Caco-2 (cell line): Measurements from ENCODE around the gene WSB2. TPM values are rescaled to one million over a fixed set of nuclear protein-coding genes. Genes with fewer than 3 reads are reported as not detected.
A peak's percentile ranks its signal among the peaks of the same experiment; 100 is the strongest.

Experiments used
- BruUV-seq: library from RNA; stranded (reverse); fragments of 400-500 nt; replicated peaks from 2 replicates; lab custom pipeline; 2021; lab: Mats Ljungman, UMichigan
- CTCF ChIA-PET: fragments of 300-600 bp; sonication (Branson Sonifier 250); formaldehyde crosslinking; loops from one replicate; lab custom pipeline; 2022; ENCODE audit warnings: antibody characterized with exemption; lab: Charles Lee
- POLR2A ChIA-PET: fragments of 300-600 bp; sonication (Branson Sonifier 250); formaldehyde crosslinking; loops from one replicate; lab custom pipeline; 2022; ENCODE audit warnings: antibody characterized with exemption; lab: Charles Lee
- DNase-seq, 2 experiments: peaks; one replicate each; pipeline versions ENCODE4 v3.0.0 to v3.0.0-alpha.2; 2020 to 2022
- H3K27me3 ChIP-seq: replicated peaks from 2 replicates; pipeline ENCODE4 v1.6.0; 2011; ENCODE audit warnings: low read length; ENCODE audit not compliant: control insufficient read depth, insufficient read depth
- H3K36me3 ChIP-seq: 2 replicates; pipeline ENCODE4 v1.5.1; 2011; ENCODE audit warnings: low read length; ENCODE audit not compliant: control insufficient read depth, insufficient read depth
- H3K4me1 ChIP-seq: fragments of 250-450 bp; sonication (Bioruptor Pico); 2 replicates; pipeline ENCODE4 v1.5.1; 2020; ENCODE audit warnings: mild to moderate bottlenecking
- H3K4me3 ChIP-seq: 2 replicates; pipeline ENCODE4 v1.5.1; 2011; ENCODE audit warnings: low read depth, mild to moderate bottlenecking, control low read depth, low read length
- H3K9me3 ChIP-seq: fragments of 250-450 bp; sonication (Bioruptor Pico); 2 replicates; pipeline ENCODE4 v1.5.1; 2020; ENCODE audit warnings: mild to moderate bottlenecking, moderate library complexity
- H3K27ac Mint-ChIP-seq: one replicate; pipeline ENCODE4 v1.8.0; 2022; ENCODE audit warnings: mixed read lengths; ENCODE audit not compliant: unreplicated experiment
- H3K27me3 Mint-ChIP-seq: one replicate; pipeline ENCODE4 v1.8.0; 2022; ENCODE audit warnings: mixed read lengths; ENCODE audit not compliant: insufficient read depth, unreplicated experiment
- H3K36me3 Mint-ChIP-seq: one replicate; pipeline ENCODE4 v1.8.0; 2022; ENCODE audit warnings: mild to moderate bottlenecking, mixed read lengths; ENCODE audit not compliant: insufficient read depth, unreplicated experiment
- H3K4me1 Mint-ChIP-seq: one replicate; pipeline ENCODE4 v1.8.0; 2022; ENCODE audit warnings: low read depth, mixed read lengths; ENCODE audit not compliant: unreplicated experiment
- H3K4me3 Mint-ChIP-seq: one replicate; pipeline ENCODE4 v1.8.0; 2022; ENCODE audit warnings: mild to moderate bottlenecking, moderate library complexity, mixed read lengths; ENCODE audit not compliant: unreplicated experiment
- H3K9me3 Mint-ChIP-seq: one replicate; pipeline ENCODE4 v1.8.0; 2022; ENCODE audit warnings: mixed read lengths; ENCODE audit not compliant: unreplicated experiment
- CTCF ChIP-seq, 2 experiments: fragments of 200-600 bp in 1 of 2; IDR thresholded peaks; 1 replicate in 1 of 2; 2 replicates in 1 of 2; pipeline versions ENCODE4 v1.5.1 to v1.8.0; 2011 to 2022; ENCODE audit warnings: antibody characterized with exemption in 1 of 2, control low read depth in 1 of 2, inconsistent platforms in 1 of 2, low read depth in 1 of 2, low read length in 1 of 2, mild to moderate bottlenecking in 1 of 2, moderate library complexity in 1 of 2; ENCODE audit not compliant: insufficient read depth in 1 of 2, severe bottlenecking in 1 of 2, unreplicated experiment in 1 of 2
- intact Hi-C: fragments of 100-400 bp; cut with micrococcal nuclease; formaldehyde crosslinking; loops from one replicate; pipeline ENCODE4 v1.10.0; 2022; ENCODE audit not compliant: unreplicated experiment
- total RNA-seq: library from RNA; stranded (reverse); gene quantifications from 2 replicates; pipeline ENCODE4 v1.2.3, GENCODE V29; 2022

Gene WSB2
- total RNA-seq, 1 experiment from 2014 or later: 36.7 TPM

GRCh38 chr12:118034429-118035189 is 26.4 kb downstream of the WSB2 start:
- TF ChIP-seq CTCF (IDR thresholded peaks at IDR 0.05; ENCODE audit: insufficient read depth in 1 of 2, low read depth in 1 of 2, low read length in 1 of 2, severe bottlenecking in 1 of 2, unreplicated experiment in 1 of 2): peak; percentile 63 to 70
- peak; percentile 59 to 72 for DNase-seq
- ChIA-PET POLR2A (interaction anchor here (0.6 kb wide), 1 partner anchor 102 kb away, joined by 3 read pairs; no protein-coding TSS in a partner anchor), CTCF (interaction anchor here (0.6 to 1.9 kb wide), 9 partner anchors 15 to 461 kb away, joined by 3 to 23 read pairs (median 4); no protein-coding TSS in a partner anchor)
- H3K4me3 Mint-ChIP-seq: no peak overlapping the region
- Histone ChIP-seq H3K4me1 (peaks cover 3% of the 10 kb centered on the region; the same call in 1 of the 2 replicates), H3K36me3 (peaks cover 3% of the 10 kb centered on the region), H3K9me3 (no peaks in the 10 kb centered on the region), H3K4me3 (no peak overlapping the region), H3K27me3 (no peaks in the 10 kb centered on the region)
- intact Hi-C loops: loop anchor here (1.0 to 2.0 kb wide), 2 partner anchors 18 to 160 kb away; no protein-coding TSS in a partner anchor
- peaks cover 72% of the 10 kb centered on the region for H3K36me3 Mint-ChIP-seq
- H3K27me3 Mint-ChIP-seq: no peaks in the 10 kb centered on the region
- H3K9me3 Mint-ChIP-seq: no peaks in the 10 kb centered on the region
- BruUV-seq: no TSS peak
- H3K4me1 Mint-ChIP-seq: peaks cover 7% of the 10 kb centered on the region
- peak overlapping the region; percentile 48 for H3K27ac Mint-ChIP-seq

GRCh38 chr12:118033902-118034301 is 27.1 kb downstream of the WSB2 start:
- ChIA-PET POLR2A (interaction anchor here (0.6 kb wide), 1 partner anchor 176 kb away, joined by 5 read pairs; no protein-coding TSS in a partner anchor), CTCF (no interaction called here)
- H3K4me3 Mint-ChIP-seq: no peak overlapping the region
- peaks cover 7% of the 10 kb centered on the region for H3K4me1 Mint-ChIP-seq
- H3K27ac Mint-ChIP-seq: peak overlapping the region; percentile 48
- no TSS peak for BruUV-seq
- H3K27me3 Mint-ChIP-seq: no peaks in the 10 kb centered on the region
- Histone ChIP-seq H3K4me3 (no peak overlapping the region), H3K4me1 (peaks cover 3% of the 10 kb centered on the region; the same call in 1 of the 2 replicates), H3K27me3 (no peaks in the 10 kb centered on the region), H3K36me3 (peaks cover 3% of the 10 kb centered on the region), H3K9me3 (no peaks in the 10 kb centered on the region)
- peaks cover 75% of the 10 kb centered on the region for H3K36me3 Mint-ChIP-seq
- DNase-seq: peak in 1 of 2 experiments; percentile 9
- intact Hi-C loops: loop anchor here (1.0 to 2.0 kb wide), 2 partner anchors 19 to 160 kb away; no protein-coding TSS in a partner anchor
- no peak for TF ChIP-seq CTCF (IDR thresholded peaks at IDR 0.05; ENCODE audit: insufficient read depth in 1 of 2, low read depth in 1 of 2, low read length in 1 of 2, severe bottlenecking in 1 of 2, unreplicated experiment in 1 of 2)
- no peaks in the 10 kb centered on the region for H3K9me3 Mint-ChIP-seq

- peaks cover 3% of the 10 kb centered on the region for H3K36me3 ChIP-seq
- peaks cover 75% of the 10 kb centered on the region for H3K36me3 Mint-ChIP-seq
- BruUV-seq: TSS peak; percentile 44
These were observed 27.7 kb downstream of the WSB2 start for GRCh38 chr12:118033323-118033722.

More at GRCh38 chr12:118033323-118033722, 27.7 kb downstream of the WSB2 start:
- peaks cover 7% of the 10 kb centered on the region for H3K4me1 Mint-ChIP-seq
- Histone ChIP-seq H3K9me3 (no peaks in the 10 kb centered on the region), H3K4me1 (peaks cover 3% of the 10 kb centered on the region; the same call in 1 of the 2 replicates), H3K4me3 (no peak overlapping the region), H3K27me3 (no peaks in the 10 kb centered on the region)
- TF ChIP-seq CTCF (IDR thresholded peaks at IDR 0.05; ENCODE audit: insufficient read depth in 1 of 2, low read depth in 1 of 2, low read length in 1 of 2, severe bottlenecking in 1 of 2, unreplicated experiment in 1 of 2): no peak
- DNase-seq: no peak
- CTCF ChIA-PET: no interaction called here
- no peak overlapping the region for H3K27ac Mint-ChIP-seq
- POLR2A ChIA-PET: interaction anchor here (0.6 kb wide), 1 partner anchor 176 kb away, joined by 5 read pairs; no protein-coding TSS in a partner anchor
- no peaks in the 10 kb centered on the region for H3K9me3 Mint-ChIP-seq
- no peaks in the 10 kb centered on the region for H3K27me3 Mint-ChIP-seq
- intact Hi-C loops: no loop called here
- no peak overlapping the region for H3K4me3 Mint-ChIP-seq
